ENCODE measurements around the gene WNT1.

DNA sequence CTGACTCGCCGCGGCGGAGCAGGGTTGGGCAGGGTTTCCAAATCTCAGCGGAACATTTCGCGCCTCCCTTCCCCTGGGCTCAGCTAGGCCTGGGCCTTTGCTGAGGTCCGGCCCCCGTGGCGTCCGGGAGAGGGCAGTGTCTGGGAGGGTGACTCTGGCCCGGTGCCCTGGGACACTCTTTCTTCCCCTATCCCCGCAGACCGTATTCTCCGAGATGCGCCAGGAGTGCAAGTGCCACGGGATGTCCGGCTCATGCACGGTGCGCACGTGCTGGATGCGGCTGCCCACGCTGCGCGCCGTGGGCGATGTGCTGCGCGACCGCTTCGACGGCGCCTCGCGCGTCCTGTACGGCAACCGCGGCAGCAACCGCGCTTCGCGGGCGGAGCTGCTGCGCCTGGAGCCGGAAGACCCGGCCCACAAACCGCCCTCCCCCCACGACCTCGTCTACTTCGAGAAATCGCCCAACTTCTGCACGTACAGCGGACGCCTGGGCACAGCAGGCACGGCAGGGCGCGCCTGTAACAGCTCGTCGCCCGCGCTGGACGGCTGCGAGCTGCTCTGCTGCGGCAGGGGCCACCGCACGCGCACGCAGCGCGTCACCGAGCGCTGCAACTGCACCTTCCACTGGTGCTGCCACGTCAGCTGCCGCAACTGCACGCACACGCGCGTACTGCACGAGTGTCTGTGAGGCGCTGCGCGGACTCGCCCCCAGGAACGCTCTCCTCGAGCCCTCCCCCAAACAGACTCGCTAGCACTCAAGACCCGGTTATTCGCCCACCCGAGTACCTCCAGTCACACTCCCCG lies 3.0 kb downstream of the WNT1 start:
- TF ChIP-seq, protein P1, sequence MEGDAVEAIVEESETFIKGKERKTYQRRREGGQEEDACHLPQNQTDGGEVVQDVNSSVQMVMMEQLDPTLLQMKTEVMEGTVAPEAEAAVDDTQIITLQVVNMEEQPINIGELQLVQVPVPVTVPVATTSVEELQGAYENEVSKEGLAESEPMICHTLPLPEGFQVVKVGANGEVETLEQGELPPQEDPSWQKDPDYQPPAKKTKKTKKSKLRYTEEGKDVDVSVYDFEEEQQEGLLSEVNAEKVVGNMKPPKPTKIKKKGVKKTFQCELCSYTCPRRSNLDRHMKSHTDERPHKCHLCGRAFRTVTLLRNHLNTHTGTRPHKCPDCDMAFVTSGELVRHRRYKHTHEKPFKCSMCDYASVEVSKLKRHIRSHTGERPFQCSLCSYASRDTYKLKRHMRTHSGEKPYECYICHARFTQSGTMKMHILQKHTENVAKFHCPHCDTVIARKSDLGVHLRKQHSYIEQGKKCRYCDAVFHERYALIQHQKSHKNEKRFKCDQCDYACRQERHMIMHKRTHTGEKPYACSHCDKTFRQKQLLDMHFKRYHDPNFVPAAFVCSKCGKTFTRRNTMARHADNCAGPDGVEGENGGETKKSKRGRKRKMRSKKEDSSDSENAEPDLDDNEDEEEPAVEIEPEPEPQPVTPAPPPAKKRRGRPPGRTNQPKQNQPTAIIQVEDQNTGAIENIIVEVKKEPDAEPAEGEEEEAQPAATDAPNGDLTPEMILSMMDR (IDR thresholded peaks at IDR 0.05; ENCODE audit: low read depth, low read length, poor library complexity, severe bottlenecking) = no peak
- TF ChIP-seq EZH2phosphoT487 (IDR thresholded peaks at IDR 0.05; ENCODE audit: borderline replicate concordance, low read length) = no peak

All from DOHH2 (cell line).